Kidney glomerular epithelial cell (primary cell): ENCODE results near the gene NAT9.

ENCODE experiments used
- DNase-seq: peaks from one replicate; lab custom pipeline; 2025; lab: John Stamatoyannopoulos, UW

Gene NAT9

GRCh38 chr17:74779948-74780400 is 3.8 kb upstream of the NAT9 start:
- DNase-seq: no peak

- DNase-seq: no peak
Measured at GRCh38 chr17:74779501-74779900, 3.4 kb upstream of the NAT9 start.

- no peak for DNase-seq
Measured at GRCh38 chr17:74778960-74779359, 2.8 kb upstream of the NAT9 start.

- DNase-seq: no peak
Measured at GRCh38 chr17:74777901-74778515, 1.9 kb upstream of the NAT9 start.

GRCh38 chr17:74776990-74777389 is 845 bp upstream of the NAT9 start:
- no peak for DNase-seq

GRCh38 chr17:74775409-74776043 is 619 bp downstream of the NAT9 start:
- no peak for DNase-seq

- DNase-seq: peak; percentile 50
Measured at GRCh38 chr17:74773871-74774286, 2.3 kb downstream of the NAT9 start.

- no peak for DNase-seq
Measured at GRCh38 chr17:74773414-74773813, 2.7 kb downstream of the NAT9 start.

GRCh38 chr17:74772053-74772452 is 4.1 kb downstream of the NAT9 start:
- DNase-seq: no peak

GRCh38 chr17:74771319-74771914 is 4.7 kb downstream of the NAT9 start:
- DNase-seq: no peak

GRCh38 chr17:74770498-74771318 is 5.4 kb downstream of the NAT9 start:
- DNase-seq: peak; percentile 36

GRCh38 chr17:74769856-74770497 is 6.2 kb downstream of the NAT9 start:
- no peak for DNase-seq

- no peak for DNase-seq
Measured at GRCh38 chr17:74769266-74769855, 6.8 kb downstream of the NAT9 start.

- no peak for DNase-seq
Measured at GRCh38 chr17:74768763-74769114, 7.4 kb downstream of the NAT9 start.

- DNase-seq: no peak
Measured at GRCh38 chr17:74768069-74768762, 7.9 kb downstream of the NAT9 start.

GRCh38 chr17:74767111-74767516 is 9.0 kb downstream of the NAT9 start:
- DNase-seq: no peak

GRCh38 chr17:74766413-74766812 is 9.7 kb downstream of the NAT9 start:
- DNase-seq: no peak

- no peak for DNase-seq
Measured at GRCh38 chr17:74764751-74765286, 11.3 kb downstream of the NAT9 start.

GRCh38 chr17:74763565-74764387 is 12.4 kb downstream of the NAT9 start:
- no peak for DNase-seq

GRCh38 chr17:74761931-74762330 is 14.2 kb downstream of the NAT9 start:
- no peak for DNase-seq
